ENCODE data around the gene EMC6.

DNA sequence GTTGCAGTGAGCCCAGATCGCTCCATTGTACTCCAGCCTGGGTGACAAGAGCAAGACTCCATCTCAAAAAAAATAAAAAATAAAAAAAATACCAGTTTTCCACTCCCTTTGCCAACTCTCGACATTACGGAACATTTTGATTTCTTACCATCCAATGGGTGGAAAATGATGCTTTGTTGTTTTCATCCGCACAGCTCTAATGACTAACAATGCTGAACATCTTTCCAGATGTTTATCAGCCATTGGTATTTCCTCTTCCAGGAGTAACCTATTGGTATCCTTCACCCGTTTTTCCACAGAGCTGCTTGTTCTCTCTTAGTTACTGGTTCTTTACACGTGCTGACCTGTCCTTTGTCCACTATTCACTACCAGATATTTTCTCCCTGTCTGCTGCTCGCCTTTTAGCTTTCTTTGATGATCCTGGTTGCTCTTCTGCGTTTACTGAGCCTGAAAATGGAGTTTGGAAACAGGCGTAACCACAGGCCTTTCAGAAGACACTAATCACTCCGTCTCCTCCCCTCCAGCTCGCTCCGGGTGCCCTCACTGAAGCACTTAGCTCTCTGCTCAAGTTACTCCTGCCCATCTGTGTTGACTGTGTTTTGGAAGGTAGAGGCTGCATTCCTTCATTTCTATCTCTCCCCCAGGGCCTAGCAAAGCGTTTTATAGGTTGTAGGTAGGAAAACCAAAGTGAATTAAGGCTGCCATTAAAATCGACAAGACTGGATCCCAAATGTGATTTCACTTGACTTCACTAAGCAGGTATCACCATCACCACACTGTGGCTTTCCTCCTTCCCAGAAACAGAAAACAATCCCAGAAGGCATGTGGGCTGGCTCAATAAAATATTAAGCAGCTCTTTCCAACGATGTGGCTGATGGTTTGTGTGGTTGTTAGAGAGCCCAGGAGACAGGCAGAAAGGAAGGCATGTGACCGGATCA is 41.5 kb upstream of the EMC6 start:
- no peak for TF ChIP-seq CTCF (IDR thresholded peaks at IDR 0.05)
- no peak for TF ChIP-seq POLR2A (IDR thresholded peaks at IDR 0.05)
- TF ChIP-seq EP300 (IDR thresholded peaks at IDR 0.05; ENCODE audit: low read depth) = no peak
- no peak for TF ChIP-seq POLR2AphosphoS5 (IDR thresholded peaks at IDR 0.05)
